H1 (cell line): ENCODE data around the gene VPS13C. TPM values are rescaled to one million over a fixed set of nuclear protein-coding genes. Genes with fewer than 3 reads are reported as not detected.

Source experiments
- CBX5 ChIP-seq: fragments of 300-800, 300-1000 bp; sonication (generic); IDR thresholded peaks from 2 replicates; pipeline ENCODE4 v1.7.1; 2016; ENCODE audit warnings: antibody characterized with exemption, low read length, low read depth
- CHD2 ChIP-seq: IDR thresholded peaks from 2 replicates; pipeline ENCODE4 v1.6.1; 2012; ENCODE audit warnings: low read length, improper control_type of control experiment
- polyA plus RNA-seq, 7 experiments: library from polyadenylated mRNA; depleted of rRNA in 3 of 7; stranded (reverse) in 5 of 7; unstranded in 2 of 7; fragments of >200 nt in 5 of 7; fragments of 200-250 nt in 2 of 7; gene quantifications; 1 replicate in 5 of 7; 2 replicates in 1 of 7; 4 replicates in 1 of 7; pipeline versions ENCODE4 v1.2.1 to v1.2.3, GENCODE V29; 2011 to 2013; ENCODE audit warnings: missing spikeins in 2 of 7, mixed read lengths in 2 of 7
- total RNA-seq: library from RNA; stranded (reverse); fragmentation: NEBNext Ultra II Directional; extraction: Animal tissue kit (Norgen Biotek cat#: 25700); gene quantifications from 2 replicates; pipeline ENCODE4 v1.2.1, GENCODE V29; 2021

The VPS13C gene
- total and polyA plus RNA-seq, 2 of the 8 experiments (the other 6 are each of a cell fraction or from before 2014, with no cell fraction given): 4.8 to 18.8 TPM

DNA sequence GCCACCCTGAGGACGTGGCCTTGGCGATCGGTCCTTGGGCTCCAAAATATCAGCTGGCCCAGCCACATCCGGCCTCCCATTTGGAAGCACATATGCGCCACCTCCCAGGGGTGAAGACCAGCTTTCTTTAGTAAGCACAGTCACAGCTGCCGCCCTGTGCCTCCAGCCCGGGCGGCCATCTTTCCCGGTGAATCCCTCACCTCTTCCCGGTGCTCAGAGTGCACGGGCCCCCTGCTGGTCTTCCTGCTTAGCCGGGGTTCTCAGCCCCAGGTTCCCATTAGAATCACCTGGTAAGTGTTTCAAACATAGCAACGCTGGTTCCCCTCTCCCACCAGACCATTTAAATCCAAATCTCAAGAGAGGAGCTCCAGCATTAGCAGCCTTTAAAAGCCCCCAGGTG lies 232.2 kb downstream of the VPS13C start (continued):
- no peak for TF ChIP-seq CHD2
- no peak for TF ChIP-seq CBX5
